Heart right ventricle (tissue), 16 donors: ENCODE measurements around the gene FMN2. TPM values are rescaled to one million over a fixed set of nuclear protein-coding genes. Genes with fewer than 3 reads are reported as not detected.

ENCODE experiments used
- ATAC-seq, 8 donors: fragments of 200-7000 bp; cut with Tn5 transposase; one replicate each; pipeline ENCODE4 v1.9.1; 2020; ENCODE audit warnings: mild to moderate bottlenecking in 8 of 8, moderate library complexity in 8 of 8, moderate number of reproducible peaks in 1 of 8
- DNase-seq, 2 donors: peaks; one replicate each; pipeline ENCODE4 v3.0.0-alpha.2; 2020
- H3K27ac ChIP-seq, 10 donors: fragments of 200-600 bp; sonication (generic) in 2 of 10; one replicate each; pipeline versions ENCODE4 v1.5.0 to v1.8.0; 2020 to 2022; ENCODE audit warnings: mild to moderate bottlenecking in 3 of 10
- H3K27me3 ChIP-seq, 7 donors: fragments of 200-600 bp; one replicate each; pipeline ENCODE4 v1.8.0; 2021 to 2022; ENCODE audit warnings: mild to moderate bottlenecking in 2 of 7
- H3K36me3 ChIP-seq, 9 donors: fragments of 200-600 bp; sonication (generic) in 1 of 9; one replicate each; pipeline versions ENCODE4 v1.5.0 to v1.8.0; 2020 to 2022; ENCODE audit warnings: mild to moderate bottlenecking in 2 of 9
- H3K4me1 ChIP-seq, 9 donors: fragments of 200-600 bp; sonication (generic) in 1 of 9; one replicate each; pipeline versions ENCODE4 v1.5.0 to v1.8.0; 2020 to 2022; ENCODE audit warnings: mild to moderate bottlenecking in 4 of 9
- H3K4me3 ChIP-seq, 10 donors: fragments of 200-600 bp; sonication (generic) in 2 of 10; one replicate each; pipeline versions ENCODE4 v1.5.0 to v1.8.0; 2020 to 2022; ENCODE audit warnings: mild to moderate bottlenecking in 7 of 10, moderate library complexity in 2 of 10
- H3K9me3 ChIP-seq, 11 donors: fragments of 200-600 bp in 10 of 11; sonication (generic) in 2 of 11; one replicate each; pipeline versions ENCODE4 v1.5.0 to v1.8.0; 2013 to 2022; ENCODE audit warnings: mild to moderate bottlenecking in 2 of 11, control low read depth in 1 of 11, moderate library complexity in 1 of 11
- CTCF ChIP-seq, 9 donors: fragments of 200-600 bp; sonication (generic) in 2 of 9; IDR thresholded peaks; one replicate each; pipeline versions ENCODE4 v1.5.0 to v1.8.0; 2021 to 2022; ENCODE audit warnings: antibody characterized with exemption in 9 of 9, mild to moderate bottlenecking in 5 of 9, moderate library complexity in 1 of 9
- WGBS, 2 donors: extraction: QIAGEN DNeasy Blood & Tissue Kit; methylation state at CpG; one replicate each; pipeline ENCODE4 v1.1.7; 2013; ENCODE audit warnings: inconsistent platforms in 1 of 2; 5-methylcytosine and 5-hydroxymethylcytosine counted together
- intact Hi-C, 10 donors: fragments of 100-400 bp; cut with DNase I; formaldehyde crosslinking; loops; one replicate each; pipeline versions ENCODE4 v1.11.1 to v1.14.2; 2022
- polyA plus RNA-seq, 2 donors: library from polyadenylated mRNA; stranded (reverse); fragments of 200-250 nt; gene quantifications; one replicate each; pipeline ENCODE4 v1.2.3, GENCODE V29; 2013
- total RNA-seq, 10 donors: library from RNA; stranded (reverse); fragmentation: NEBNext Ultra II Directional in 3 of 10; extraction: Animal tissue kit (Norgen Biotek cat#: 25700) in 3 of 10; gene quantifications; one replicate each; pipeline versions ENCODE4 v1.2.1 to v1.2.4, GENCODE V29; 2021 to 2023
- donor health status: Arrhythmogenic right ventricular cardiomyopathy.
- donor health status: ischemic (EF 13 %, LVEDD 7.1; RV severe dilation, severe dysfunction).
- donor health status: healthy with polysubstance abuse.
- donor health status: DM: no; HTN: yes; CAD: no.
- donor health status: DM: no; HTN: no; CAD: no.
- donor health status: ischemic (EF 25% LVEDD 6.9; RV normal size, moderate dysfunction).
- donor health status: ischemic (EF 25% LVEDD 5.7; RV mildly dilated, moderate dysfunction).
- donor health status: healthy.
- donor health status: DM: yes; HTN: yes; CAD: no.
- donor health status: Ischemic cardiomyopathy.
- donor health status: ischemic (EF 35%, LVEDD 5.7; RV mildly dilated, moderate dysfunction).
- donor health status: nonischemic (EF 11% LVEDD 7.7; RV severe dilation, severe dysfunction).
- donor health status: DM: yes; HTN: yes; CAD: no.
- donor health status: PGD.
- donor health status: ischemic (EF 29% LVEDD 5.4; RV normal size, mild dysfunction).
- donor health status: nonischemic (EF 23%, LVEDD 6.1; RV moderate dilation, normal function).

FMN2 gene
- total and polyA plus RNA-seq, 12 donors, result 0.03 to 0.70 (median 0.12) TPM; not detected in 9

- intact Hi-C loops, result no loop called here
- no peaks in the 10 kb centered on the region for H3K36me3 ChIP-seq
- no peak overlapping the region for H3K27ac ChIP-seq
- no peak overlapping the region for H3K4me3 ChIP-seq
- 26 to 33% methylated on average over 3 of the region's 3 CpGs for WGBS, 2 donors
- H3K27me3 ChIP-seq, result peaks cover 0 to 75% (median 32%) of the 10 kb centered on the region in 7 donors
- TF ChIP-seq CTCF (IDR thresholded peaks at IDR 0.05), result no peak
- ATAC-seq (no peak), DNase-seq (no peak)
- no peaks in the 10 kb centered on the region for H3K4me1 ChIP-seq
- H3K9me3 ChIP-seq, result no peaks in the 10 kb centered on the region
These were observed 8.1 kb downstream of the FMN2 start for GRCh38 chr1:240099748-240100147.

GRCh38 chr1:240100371-240100934 lies 8.8 kb downstream of the FMN2 start:
- 59 to 60% methylated on average over 1 of the region's 1 CpG for WGBS, 2 donors
- no peak for ATAC-seq

GRCh38 chr1:240101306-240101705 lies 9.6 kb downstream of the FMN2 start:
- H3K4me3 ChIP-seq, result no peak overlapping the region
- H3K36me3 ChIP-seq, result no peaks in the 10 kb centered on the region
- 78% methylated on average over 7 of the region's 7 CpGs for WGBS, 2 donors
- no peak overlapping the region for H3K27ac ChIP-seq
- no peaks in the 10 kb centered on the region for H3K4me1 ChIP-seq
- intact Hi-C loops, result no loop called here
- H3K27me3 ChIP-seq, result peaks cover 0 to 59% (median 19%) of the 10 kb centered on the region in 7 donors
- no peaks in the 10 kb centered on the region for H3K9me3 ChIP-seq
- no peak for TF ChIP-seq CTCF (IDR thresholded peaks at IDR 0.05)
- ATAC-seq, result no peak
- DNase-seq, result no peak

More at GRCh38 chr1:240100371-240100934, 8.8 kb downstream of the FMN2 start:
- no peaks in the 10 kb centered on the region for H3K36me3 ChIP-seq
- H3K27me3 ChIP-seq, result peaks cover 0 to 68% (median 25%) of the 10 kb centered on the region in 7 donors
- no peak for TF ChIP-seq CTCF (IDR thresholded peaks at IDR 0.05)
- H3K9me3 ChIP-seq, result no peaks in the 10 kb centered on the region
- intact Hi-C loops, result no loop called here
- no peaks in the 10 kb centered on the region for H3K4me1 ChIP-seq
- no peak overlapping the region for H3K4me3 ChIP-seq
- H3K27ac ChIP-seq, result no peak overlapping the region
- no peak for DNase-seq

- Histone ChIP-seq H3K4me1 (no peaks in the 10 kb centered on the region), H3K36me3 (no peaks in the 10 kb centered on the region), H3K9me3 (no peaks in the 10 kb centered on the region), H3K27me3 (peaks cover 0 to 55% (median 15%) of the 10 kb centered on the region in 7 donors), H3K27ac (no peak overlapping the region), H3K4me3 (no peak overlapping the region)
- intact Hi-C loops, result no loop called here
- no peak for ATAC-seq
- 91 to 93% methylated on average over 3 of the region's 3 CpGs for WGBS, 2 donors
- no peak for DNase-seq
- no peak for TF ChIP-seq CTCF (IDR thresholded peaks at IDR 0.05)
These were observed 10.1 kb downstream of the FMN2 start for GRCh38 chr1:240101737-240102136.
